ENCODE results near the gene C9orf72. TPM values are rescaled to one million over a fixed set of nuclear protein-coding genes. Genes with fewer than 3 reads are reported as not detected.

C9orf72 gene
- total and polyA plus RNA-seq, 2 experiments from 2014 or later, result 13.2 to 15.7 TPM

DNA sequence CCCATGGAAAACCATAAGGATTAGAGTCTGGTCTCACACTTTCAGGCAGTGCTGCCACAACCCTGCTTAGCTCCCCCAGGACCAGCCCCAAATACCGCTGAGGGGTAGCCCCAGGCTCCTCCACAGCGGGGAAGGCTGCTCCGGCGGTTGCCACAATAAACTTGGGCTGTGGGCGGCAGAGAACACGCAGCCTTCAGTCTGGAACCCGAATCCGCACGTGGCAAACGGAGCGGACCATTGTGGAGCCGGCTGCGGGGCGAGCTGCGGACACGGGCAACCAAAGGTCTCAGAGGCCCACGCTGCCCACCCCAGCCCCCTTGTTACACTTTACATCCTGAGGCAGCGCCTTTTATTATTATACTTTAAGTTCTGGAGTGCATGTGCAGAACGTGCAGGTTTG lies 37.3 kb upstream of the C9orf72 start:
- Histone ChIP-seq H3K27ac (no peak overlapping the region), H3K9me3 (ENCODE audit: low read depth) (no peaks in the 10 kb centered on the region), H3K4me1 (ENCODE audit: low read depth) (no peaks in the 10 kb centered on the region), H3K27me3 (no peaks in the 10 kb centered on the region), H3K4me3 (no peak overlapping the region), H3K36me3 (no peaks in the 10 kb centered on the region)
- TF ChIP-seq, protein P1, sequence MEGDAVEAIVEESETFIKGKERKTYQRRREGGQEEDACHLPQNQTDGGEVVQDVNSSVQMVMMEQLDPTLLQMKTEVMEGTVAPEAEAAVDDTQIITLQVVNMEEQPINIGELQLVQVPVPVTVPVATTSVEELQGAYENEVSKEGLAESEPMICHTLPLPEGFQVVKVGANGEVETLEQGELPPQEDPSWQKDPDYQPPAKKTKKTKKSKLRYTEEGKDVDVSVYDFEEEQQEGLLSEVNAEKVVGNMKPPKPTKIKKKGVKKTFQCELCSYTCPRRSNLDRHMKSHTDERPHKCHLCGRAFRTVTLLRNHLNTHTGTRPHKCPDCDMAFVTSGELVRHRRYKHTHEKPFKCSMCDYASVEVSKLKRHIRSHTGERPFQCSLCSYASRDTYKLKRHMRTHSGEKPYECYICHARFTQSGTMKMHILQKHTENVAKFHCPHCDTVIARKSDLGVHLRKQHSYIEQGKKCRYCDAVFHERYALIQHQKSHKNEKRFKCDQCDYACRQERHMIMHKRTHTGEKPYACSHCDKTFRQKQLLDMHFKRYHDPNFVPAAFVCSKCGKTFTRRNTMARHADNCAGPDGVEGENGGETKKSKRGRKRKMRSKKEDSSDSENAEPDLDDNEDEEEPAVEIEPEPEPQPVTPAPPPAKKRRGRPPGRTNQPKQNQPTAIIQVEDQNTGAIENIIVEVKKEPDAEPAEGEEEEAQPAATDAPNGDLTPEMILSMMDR (IDR thresholded peaks at IDR 0.05; ENCODE audit: low read depth, low read length), result no peak
- no peak for DNase-seq (ENCODE audit: low read depth in 1 of 2, low spot score in 1 of 2)

DNA sequence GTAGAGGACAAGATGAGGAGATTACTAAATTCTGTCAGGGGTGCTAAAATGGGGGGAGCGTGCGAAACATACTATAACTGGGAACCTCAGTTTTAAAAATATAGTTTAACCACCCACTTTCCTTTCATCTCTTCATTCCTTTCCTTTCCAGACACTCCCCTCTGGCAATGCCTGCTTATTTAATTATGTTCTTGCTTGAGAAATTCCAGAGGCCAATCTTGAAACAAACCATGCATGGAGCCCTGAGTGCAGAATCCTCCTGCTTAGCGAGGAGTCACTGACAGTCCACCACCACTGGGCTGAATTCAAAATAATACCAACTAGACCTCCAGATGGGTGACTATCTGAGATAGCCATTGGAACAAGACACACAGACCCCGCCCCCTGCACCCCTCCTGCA lies 29.7 kb upstream of the C9orf72 start:
- H3K36me3 ChIP-seq, result no peaks in the 10 kb centered on the region
- H3K4me3 ChIP-seq, result no peak overlapping the region
- TF ChIP-seq, protein P1 (IDR thresholded peaks at IDR 0.05; ENCODE audit: low read depth, low read length), result no peak
- no peaks in the 10 kb centered on the region for H3K27me3 ChIP-seq
- H3K27ac ChIP-seq, result no peak overlapping the region
- H3K9me3 ChIP-seq (ENCODE audit: low read depth), result no peaks in the 10 kb centered on the region
- DNase-seq (ENCODE audit: low read depth in 1 of 2, low spot score in 1 of 2), result no peak
- H3K4me1 ChIP-seq (ENCODE audit: low read depth), result no peaks in the 10 kb centered on the region

DNA sequence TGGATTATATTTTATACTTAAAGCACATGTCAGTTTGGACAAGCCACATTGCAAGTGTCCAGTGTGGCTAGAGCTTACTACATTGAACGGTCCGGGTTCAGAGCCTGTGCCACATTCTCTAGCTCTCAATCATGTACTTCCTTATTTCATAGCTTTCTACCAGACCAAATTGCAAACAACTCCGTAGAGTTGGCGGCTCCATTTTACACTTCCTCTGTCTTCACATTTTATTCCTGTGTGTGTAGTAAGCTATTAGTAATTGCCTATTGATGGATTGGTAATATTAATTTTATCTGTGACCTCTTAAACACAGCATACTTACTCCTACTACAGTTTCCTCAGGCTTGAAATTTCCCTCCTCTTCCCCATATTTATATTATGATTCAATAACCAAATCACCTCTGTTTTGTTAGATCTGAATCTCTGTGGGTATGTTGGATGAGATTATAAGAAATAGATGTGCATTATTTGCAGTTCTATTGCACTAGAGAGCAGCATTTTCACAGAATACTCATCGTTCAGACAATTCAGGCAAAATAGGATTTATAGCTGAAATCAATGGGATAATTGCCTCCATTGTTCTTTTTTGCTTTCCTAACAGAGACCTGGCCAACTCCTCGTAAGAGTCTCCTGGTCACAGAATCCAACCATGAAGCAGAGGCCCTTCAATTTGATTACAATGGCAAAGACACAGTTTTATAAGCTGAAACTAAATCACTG lies 29.0 kb upstream of the C9orf72 start:
- no peaks in the 10 kb centered on the region for H3K9me3 ChIP-seq (ENCODE audit: low read depth)
- TF ChIP-seq, protein P1 (IDR thresholded peaks at IDR 0.05; ENCODE audit: low read depth, low read length), result no peak
- no peak overlapping the region for H3K27ac ChIP-seq
- no peaks in the 10 kb centered on the region for H3K36me3 ChIP-seq
- no peak for DNase-seq (ENCODE audit: low read depth in 1 of 2, low spot score in 1 of 2)
- no peaks in the 10 kb centered on the region for H3K27me3 ChIP-seq
- no peak overlapping the region for H3K4me3 ChIP-seq
- H3K4me1 ChIP-seq (ENCODE audit: low read depth), result no peaks in the 10 kb centered on the region

DNA sequence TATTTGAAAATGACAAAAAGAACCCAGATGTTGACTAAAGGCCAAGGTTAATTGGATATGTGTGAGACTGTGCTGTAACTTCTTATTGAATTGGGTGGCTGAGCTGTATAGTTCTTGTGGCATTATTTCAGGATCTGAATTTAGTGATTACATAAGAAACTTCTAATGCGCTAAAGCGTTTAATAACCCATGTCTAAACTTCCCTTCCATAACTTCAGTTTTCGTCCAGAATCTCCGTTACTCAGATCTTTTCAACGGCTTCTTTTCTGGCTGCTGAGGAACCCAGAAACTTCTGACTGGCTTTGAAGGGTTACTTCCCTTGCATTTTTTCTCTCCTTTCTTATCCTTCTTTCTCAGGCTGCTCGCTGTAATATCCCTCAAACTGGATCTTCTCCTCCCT lies 28.1 kb upstream of the C9orf72 start:
- no peak overlapping the region for H3K27ac ChIP-seq
- H3K9me3 ChIP-seq (ENCODE audit: low read depth), result no peaks in the 10 kb centered on the region
- DNase-seq (ENCODE audit: low read depth in 1 of 2, low spot score in 1 of 2), result no peak
- H3K27me3 ChIP-seq, result no peaks in the 10 kb centered on the region
- H3K36me3 ChIP-seq, result no peaks in the 10 kb centered on the region
- TF ChIP-seq, protein P1 (IDR thresholded peaks at IDR 0.05; ENCODE audit: low read depth, low read length), result no peak
- no peaks in the 10 kb centered on the region for H3K4me1 ChIP-seq (ENCODE audit: low read depth)
- H3K4me3 ChIP-seq, result no peak overlapping the region

DNA sequence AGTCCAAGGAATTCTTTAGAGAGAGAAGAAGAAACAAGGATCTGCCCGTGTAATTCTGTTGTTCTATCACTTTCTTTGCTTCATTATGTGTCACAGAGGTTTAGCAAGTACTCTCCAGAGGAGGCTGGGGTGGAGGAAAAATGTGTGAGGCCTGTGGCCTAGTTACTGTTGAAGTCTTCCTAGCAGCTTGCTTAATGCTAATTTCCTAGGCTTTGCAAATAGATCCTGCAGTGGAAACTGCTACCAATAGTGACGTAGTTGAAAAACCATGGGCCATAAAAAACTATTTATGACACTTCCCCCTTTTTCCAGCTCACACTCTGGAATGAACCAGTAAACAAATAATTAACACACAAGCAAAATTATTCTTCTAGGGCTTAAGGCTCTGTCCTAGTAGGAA lies 27.0 kb upstream of the C9orf72 start:
- H3K4me1 ChIP-seq (ENCODE audit: low read depth), result no peaks in the 10 kb centered on the region
- no peak overlapping the region for H3K27ac ChIP-seq
- H3K9me3 ChIP-seq (ENCODE audit: low read depth), result no peaks in the 10 kb centered on the region
- no peaks in the 10 kb centered on the region for H3K27me3 ChIP-seq
- no peak for DNase-seq (ENCODE audit: low read depth in 1 of 2, low spot score in 1 of 2)
- H3K36me3 ChIP-seq, result no peaks in the 10 kb centered on the region
- TF ChIP-seq, protein P1 (IDR thresholded peaks at IDR 0.05; ENCODE audit: low read depth, low read length), result no peak
- no peak overlapping the region for H3K4me3 ChIP-seq
